Smooth muscle cell (in vitro differentiated cells): ENCODE results near the gene LRRC34. TPM values are rescaled to one million over a fixed set of nuclear protein-coding genes. Genes with fewer than 3 reads are reported as not detected.

Experiments used
- DNase-seq: peaks from one replicate; lab custom pipeline; 2025; ENCODE audit not compliant: unreplicated experiment; lab: John Stamatoyannopoulos, UW
- H2AFZ ChIP-seq: fragments of 200-600 bp; sonication (generic); 2 replicates; pipeline ENCODE4 v1.6.0; 2016; ENCODE audit warnings: antibody characterized with exemption, low read depth, mild to moderate bottlenecking
- H3F3A ChIP-seq: fragments of 200-600 bp; sonication (generic); 2 replicates; pipeline ENCODE4 v1.6.0; 2017; ENCODE audit warnings: antibody characterized with exemption, low read depth
- H3K27ac ChIP-seq: fragments of 200-600 bp; sonication (generic); 2 replicates; pipeline ENCODE4 v1.5.1; 2016; ENCODE audit warnings: low read depth, mild to moderate bottlenecking
- H3K27me3 ChIP-seq: fragments of 200-600 bp; sonication (generic); 2 replicates; pipeline ENCODE4 v1.6.1; 2016; ENCODE audit warnings: low read depth, mild to moderate bottlenecking
- H3K36me3 ChIP-seq: fragments of 200-600 bp; sonication (generic); 2 replicates; pipeline ENCODE4 v1.5.1; 2016; ENCODE audit warnings: low read depth
- H3K4me1 ChIP-seq: fragments of 200-600 bp; sonication (generic); 2 replicates; pipeline ENCODE4 v1.5.1; 2016; ENCODE audit warnings: low read depth
- H3K4me2 ChIP-seq: fragments of 200-600 bp; sonication (generic); 2 replicates; pipeline ENCODE4 v1.6.0; 2016; ENCODE audit warnings: mild to moderate bottlenecking
- H3K4me3 ChIP-seq: fragments of 200-600 bp; sonication (generic); 2 replicates; pipeline ENCODE4 v1.5.1; 2016; ENCODE audit warnings: mild to moderate bottlenecking
- H3K79me2 ChIP-seq: fragments of 200-600 bp; sonication (generic); 2 replicates; pipeline ENCODE4 v1.6.0; 2016; ENCODE audit warnings: low read depth, mild to moderate bottlenecking
- H3K9ac ChIP-seq: fragments of 200-600 bp; sonication (generic); 2 replicates; pipeline ENCODE4 v1.6.0; 2016; ENCODE audit warnings: low read depth
- H3K9me3 ChIP-seq: fragments of 200-600 bp; sonication (generic); replicated peaks from 2 replicates; pipeline ENCODE4 v1.5.1; 2016; ENCODE audit warnings: low read depth
- H4K20me1 ChIP-seq: fragments of 200-600 bp; sonication (generic); 2 replicates; pipeline ENCODE4 v1.6.0; 2016; ENCODE audit warnings: low read depth
- WGBS: methylation state at CpG from one replicate; pipeline ENCODE4 v1.1.7; 2016; ENCODE audit warnings: low lambda C conversion rate; 5-methylcytosine and 5-hydroxymethylcytosine counted together
- polyA plus RNA-seq: library from polyadenylated mRNA; unstranded; fragments of >200 nt; fragmentation: Nextera tagmentation; extraction: Ambion mirVana; gene quantifications from 2 replicates; pipeline ENCODE4 v1.2.1, GENCODE V29; 2016
- total RNA-seq: library from RNA; depleted of rRNA; stranded (reverse); fragments of >200 nt; gene quantifications from 2 replicates; pipeline ENCODE4 v1.2.3, GENCODE V29; 2014
- TF ChIP-seq, protein P1 (sequence below): fragments of 200-600 bp; sonication (generic); IDR thresholded peaks from 2 replicates; pipeline ENCODE4 v1.5.1; 2017; ENCODE audit warnings: borderline replicate concordance, mild to moderate bottlenecking, antibody characterized with exemption; ENCODE audit not compliant: insufficient read depth, poor library complexity, severe bottlenecking

LRRC34 gene
- total and polyA plus RNA-seq, 2 experiments from 2014 or later: 1.8 to 2.5 TPM

- WGBS: 68% methylated on average over 3 of the region's 3 CpGs
- H3K27me3 ChIP-seq: peaks cover 8% of the 10 kb centered on the region
- no peaks in the 10 kb centered on the region for H3K4me1 ChIP-seq
- no peak overlapping the region for H3K4me3 ChIP-seq
- no peak overlapping the region for H3K9ac ChIP-seq
- H3K9me3 ChIP-seq: no peaks in the 10 kb centered on the region
- H3K27ac ChIP-seq: no peak overlapping the region
- H3F3A ChIP-seq: no peaks in the 10 kb centered on the region
- TF ChIP-seq, protein P1, sequence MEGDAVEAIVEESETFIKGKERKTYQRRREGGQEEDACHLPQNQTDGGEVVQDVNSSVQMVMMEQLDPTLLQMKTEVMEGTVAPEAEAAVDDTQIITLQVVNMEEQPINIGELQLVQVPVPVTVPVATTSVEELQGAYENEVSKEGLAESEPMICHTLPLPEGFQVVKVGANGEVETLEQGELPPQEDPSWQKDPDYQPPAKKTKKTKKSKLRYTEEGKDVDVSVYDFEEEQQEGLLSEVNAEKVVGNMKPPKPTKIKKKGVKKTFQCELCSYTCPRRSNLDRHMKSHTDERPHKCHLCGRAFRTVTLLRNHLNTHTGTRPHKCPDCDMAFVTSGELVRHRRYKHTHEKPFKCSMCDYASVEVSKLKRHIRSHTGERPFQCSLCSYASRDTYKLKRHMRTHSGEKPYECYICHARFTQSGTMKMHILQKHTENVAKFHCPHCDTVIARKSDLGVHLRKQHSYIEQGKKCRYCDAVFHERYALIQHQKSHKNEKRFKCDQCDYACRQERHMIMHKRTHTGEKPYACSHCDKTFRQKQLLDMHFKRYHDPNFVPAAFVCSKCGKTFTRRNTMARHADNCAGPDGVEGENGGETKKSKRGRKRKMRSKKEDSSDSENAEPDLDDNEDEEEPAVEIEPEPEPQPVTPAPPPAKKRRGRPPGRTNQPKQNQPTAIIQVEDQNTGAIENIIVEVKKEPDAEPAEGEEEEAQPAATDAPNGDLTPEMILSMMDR: no peak
- no peaks in the 10 kb centered on the region for H4K20me1 ChIP-seq
- H3K79me2 ChIP-seq: no peaks in the 10 kb centered on the region
- no peak overlapping the region for H3K4me2 ChIP-seq
- no peak for DNase-seq
- no peaks in the 10 kb centered on the region for H3K36me3 ChIP-seq
- H2AFZ ChIP-seq: no peak overlapping the region
These were observed 58.0 kb downstream of the LRRC34 start for GRCh38 chr3:169754711-169755110.

- no peaks in the 10 kb centered on the region for H3F3A ChIP-seq
- no peak overlapping the region for H3K4me3 ChIP-seq
- no peak overlapping the region for H3K9ac ChIP-seq
- H4K20me1 ChIP-seq: no peaks in the 10 kb centered on the region
- WGBS: 88% methylated on average over 2 of the region's 2 CpGs
- H3K4me1 ChIP-seq: no peaks in the 10 kb centered on the region
- peaks cover 23% of the 10 kb centered on the region for H3K27me3 ChIP-seq
- no peaks in the 10 kb centered on the region for H3K79me2 ChIP-seq
- TF ChIP-seq, protein P1: no peak
- no peak overlapping the region for H2AFZ ChIP-seq
- H3K9me3 ChIP-seq: no peaks in the 10 kb centered on the region
- H3K27ac ChIP-seq: no peak overlapping the region
- no peak overlapping the region for H3K4me2 ChIP-seq
- no peak for DNase-seq
- no peaks in the 10 kb centered on the region for H3K36me3 ChIP-seq
These were observed 60.8 kb downstream of the LRRC34 start for GRCh38 chr3:169751875-169752274.

DNA sequence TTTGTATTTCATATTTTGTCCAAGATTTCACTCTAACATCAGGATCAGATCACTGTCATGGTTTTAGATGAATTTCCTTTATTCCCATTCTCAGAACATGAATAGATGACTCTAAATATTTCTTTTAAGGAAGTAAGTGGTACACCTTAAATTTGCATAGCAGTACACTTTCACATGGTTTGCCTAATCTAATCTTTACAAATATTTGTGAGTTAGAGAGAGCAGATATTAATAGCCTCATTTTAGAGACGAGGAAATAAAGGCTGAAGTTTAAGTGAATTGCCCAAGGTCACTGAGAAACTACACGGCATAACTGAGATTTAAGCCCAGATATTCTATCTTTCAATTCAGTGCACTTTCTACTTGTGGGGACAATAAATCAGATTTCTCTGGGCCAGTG, 62.0 kb downstream of the LRRC34 start:
- DNase-seq: no peak
- no peak overlapping the region for H3K4me2 ChIP-seq
- WGBS: 91% methylated on average over 2 of the region's 2 CpGs
- H3K4me1 ChIP-seq: no peaks in the 10 kb centered on the region
- H2AFZ ChIP-seq: no peak overlapping the region
- no peaks in the 10 kb centered on the region for H3K9me3 ChIP-seq
- TF ChIP-seq, protein P1: no peak
- H3K36me3 ChIP-seq: no peaks in the 10 kb centered on the region
- H3K4me3 ChIP-seq: no peak overlapping the region
- H3K27me3 ChIP-seq: peaks cover 31% of the 10 kb centered on the region
- H3K9ac ChIP-seq: no peak overlapping the region
- H3K27ac ChIP-seq: no peak overlapping the region
- H3K79me2 ChIP-seq: no peaks in the 10 kb centered on the region
- no peaks in the 10 kb centered on the region for H4K20me1 ChIP-seq
- no peaks in the 10 kb centered on the region for H3F3A ChIP-seq

GRCh38 chr3:169748670-169749069, 64.0 kb downstream of the LRRC34 start:
- no peaks in the 10 kb centered on the region for H3K4me1 ChIP-seq
- no peak overlapping the region for H3K27ac ChIP-seq
- no peaks in the 10 kb centered on the region for H3K36me3 ChIP-seq
- no peaks in the 10 kb centered on the region for H4K20me1 ChIP-seq
- no peaks in the 10 kb centered on the region for H3K79me2 ChIP-seq
- no peak for DNase-seq
- TF ChIP-seq, protein P1: no peak
- H3K4me3 ChIP-seq: no peak overlapping the region
- H3K4me2 ChIP-seq: no peak overlapping the region
- H3K27me3 ChIP-seq: peaks cover 31% of the 10 kb centered on the region
- no peak overlapping the region for H3K9ac ChIP-seq
- no peak overlapping the region for H2AFZ ChIP-seq
- WGBS: 66% methylated on average over 3 of the region's 3 CpGs
- H3K9me3 ChIP-seq: no peaks in the 10 kb centered on the region
- H3F3A ChIP-seq: no peaks in the 10 kb centered on the region
